Right lobe of liver (tissue), 4 donors: ENCODE data around the gene CLDN5.

Experiments used
- POLR2A ChIP-seq: fragments of 450-650 bp; IDR thresholded peaks from one replicate; pipeline ENCODE4 v1.6.1; 2017; ENCODE audit warnings: antibody characterized with exemption, mild to moderate bottlenecking
- TF ChIP-seq, protein P1 (sequence below), 4 donors: fragments of 200-600 bp in 3 of 4; fragments of 450-650 bp in 1 of 4; IDR thresholded peaks; one replicate each; pipeline versions ENCODE4 v1.5.1 to v1.8.0; 2016 to 2022; ENCODE audit warnings: antibody characterized with exemption in 4 of 4, mild to moderate bottlenecking in 2 of 4
- donor health status: DM: no; HTN: no; CAD: no.
- donor health status: DM: no; HTN: no; CAD: no.
- donor health status: DM: no; HTN: yes; CAD: no.

GRCh38 chr22:19482297-19482696 lies 41.9 kb downstream of the CLDN5 start:
- TF ChIP-seq, protein P1, sequence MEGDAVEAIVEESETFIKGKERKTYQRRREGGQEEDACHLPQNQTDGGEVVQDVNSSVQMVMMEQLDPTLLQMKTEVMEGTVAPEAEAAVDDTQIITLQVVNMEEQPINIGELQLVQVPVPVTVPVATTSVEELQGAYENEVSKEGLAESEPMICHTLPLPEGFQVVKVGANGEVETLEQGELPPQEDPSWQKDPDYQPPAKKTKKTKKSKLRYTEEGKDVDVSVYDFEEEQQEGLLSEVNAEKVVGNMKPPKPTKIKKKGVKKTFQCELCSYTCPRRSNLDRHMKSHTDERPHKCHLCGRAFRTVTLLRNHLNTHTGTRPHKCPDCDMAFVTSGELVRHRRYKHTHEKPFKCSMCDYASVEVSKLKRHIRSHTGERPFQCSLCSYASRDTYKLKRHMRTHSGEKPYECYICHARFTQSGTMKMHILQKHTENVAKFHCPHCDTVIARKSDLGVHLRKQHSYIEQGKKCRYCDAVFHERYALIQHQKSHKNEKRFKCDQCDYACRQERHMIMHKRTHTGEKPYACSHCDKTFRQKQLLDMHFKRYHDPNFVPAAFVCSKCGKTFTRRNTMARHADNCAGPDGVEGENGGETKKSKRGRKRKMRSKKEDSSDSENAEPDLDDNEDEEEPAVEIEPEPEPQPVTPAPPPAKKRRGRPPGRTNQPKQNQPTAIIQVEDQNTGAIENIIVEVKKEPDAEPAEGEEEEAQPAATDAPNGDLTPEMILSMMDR (IDR thresholded peaks at IDR 0.05): no peak
- no peak for TF ChIP-seq POLR2A
